Activated CD4-positive, alpha-beta T cell treated with anti-CD3 and anti-CD28 coated beads, Interleukin-10, Interleukin-2, amounts not matched to agents 100 ng/mL and 50 ng/mL, durations not matched to agents 16 hours and 8 hours (primary cell): ENCODE measurements around the gene HHATL.

Experiments
- DNase-seq: peaks from one replicate; pipeline ENCODE4 v3.0.0-alpha.2; 2020

Gene HHATL

GRCh38 chr3:42683875-42684598 is 18.6 kb downstream of the HHATL start:
- DNase-seq: peak; percentile 77

DNA sequence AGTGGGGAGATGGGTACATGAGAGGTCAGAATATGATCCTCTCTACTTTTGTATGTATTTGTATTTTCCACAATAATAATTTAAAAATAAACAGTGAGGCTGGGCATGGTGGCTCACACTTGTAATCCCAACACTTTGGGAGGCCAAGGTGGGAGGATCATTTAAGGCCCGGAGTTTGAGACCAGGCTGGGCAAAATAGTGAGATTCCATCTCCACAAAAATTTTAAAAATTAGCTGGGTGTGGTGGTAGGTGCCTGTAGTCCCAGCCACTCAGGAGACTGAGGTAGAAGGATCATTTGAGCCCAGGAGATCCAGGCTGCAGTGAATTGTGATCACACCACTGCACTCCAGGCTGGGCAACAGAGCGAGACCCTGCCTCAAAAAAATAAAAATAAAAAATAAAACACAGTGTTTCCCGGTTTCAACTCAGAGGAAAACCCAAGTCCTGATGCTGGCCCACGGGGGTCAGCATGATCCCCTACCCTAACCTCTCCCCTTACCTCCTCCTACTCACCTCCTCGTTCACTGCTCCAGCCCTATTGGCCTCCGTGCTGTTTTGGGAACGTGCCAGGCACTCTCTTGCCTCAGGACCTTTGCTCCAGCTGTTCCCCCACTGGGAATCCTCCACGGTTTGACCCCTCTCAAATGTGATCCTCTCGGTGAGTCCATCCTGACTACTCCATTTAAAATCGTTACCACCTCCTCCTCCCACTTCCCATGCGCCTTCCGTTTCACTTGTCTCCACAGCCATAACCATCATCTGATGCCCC is 20.1 kb downstream of the HHATL start:
- no peak for DNase-seq

- DNase-seq: no peak
Observed at GRCh38 chr3:42681361-42682038, 21.1 kb downstream of the HHATL start.

DNA sequence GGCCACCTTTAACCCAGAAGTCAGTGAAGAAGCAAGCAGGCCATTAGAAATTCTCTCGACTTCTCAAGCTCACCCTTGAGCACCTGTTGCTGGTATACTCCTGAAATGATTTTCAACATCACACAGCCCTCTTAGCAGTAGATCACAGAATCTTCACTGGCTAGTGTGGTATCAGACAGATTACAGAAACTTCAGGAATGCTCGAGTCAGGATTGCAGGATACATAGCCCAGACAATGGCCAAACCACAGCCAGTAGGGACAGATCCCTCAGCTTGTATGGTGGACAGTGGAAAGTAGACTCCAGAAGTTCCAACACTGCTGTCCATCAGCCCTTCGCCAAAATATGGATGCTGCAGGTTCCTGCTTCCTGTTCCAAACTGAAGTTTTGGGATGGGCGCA is 21.8 kb downstream of the HHATL start:
- DNase-seq: no peak

DNA sequence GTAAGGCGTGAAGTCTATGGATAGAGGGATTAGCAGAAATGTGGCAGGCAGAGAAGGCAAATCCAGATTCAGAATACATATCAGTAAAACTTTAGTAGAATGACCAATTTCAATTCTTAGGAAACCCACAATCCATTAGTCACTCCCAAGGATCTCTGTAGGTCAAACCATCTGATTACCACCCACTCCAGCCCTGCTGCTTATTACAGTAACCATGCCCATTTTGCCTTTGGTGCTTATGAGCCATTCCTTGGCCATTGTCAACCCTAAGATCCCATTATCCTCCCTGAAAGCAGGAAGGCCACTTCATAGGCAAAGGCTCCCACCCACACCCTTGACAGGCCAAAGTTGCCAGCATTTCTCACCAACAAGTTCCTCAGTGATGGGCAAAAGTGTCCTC is 22.3 kb downstream of the HHATL start:
- DNase-seq: no peak

- DNase-seq: no peak
Observed at GRCh38 chr3:42678447-42678846, 24.2 kb downstream of the HHATL start.

DNA sequence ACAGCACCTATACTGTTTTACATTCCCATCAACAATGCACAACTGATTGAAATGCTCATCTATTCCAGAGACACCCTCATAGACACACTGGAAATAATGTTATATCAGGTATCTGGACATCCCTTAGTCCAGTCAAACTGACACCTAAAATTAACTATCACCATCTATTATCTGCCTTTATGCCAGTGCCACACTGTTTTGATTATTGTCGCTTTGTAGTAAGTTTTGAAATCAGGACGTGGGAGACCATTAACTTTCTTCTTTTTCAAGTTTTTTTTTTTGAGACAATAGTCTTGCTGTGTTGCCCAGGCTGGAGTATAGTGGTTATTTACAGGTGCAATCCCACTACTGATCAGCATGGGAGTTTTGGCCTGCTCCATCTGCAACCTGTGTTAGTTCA is 26.7 kb downstream of the HHATL start:
- no peak for DNase-seq

DNA sequence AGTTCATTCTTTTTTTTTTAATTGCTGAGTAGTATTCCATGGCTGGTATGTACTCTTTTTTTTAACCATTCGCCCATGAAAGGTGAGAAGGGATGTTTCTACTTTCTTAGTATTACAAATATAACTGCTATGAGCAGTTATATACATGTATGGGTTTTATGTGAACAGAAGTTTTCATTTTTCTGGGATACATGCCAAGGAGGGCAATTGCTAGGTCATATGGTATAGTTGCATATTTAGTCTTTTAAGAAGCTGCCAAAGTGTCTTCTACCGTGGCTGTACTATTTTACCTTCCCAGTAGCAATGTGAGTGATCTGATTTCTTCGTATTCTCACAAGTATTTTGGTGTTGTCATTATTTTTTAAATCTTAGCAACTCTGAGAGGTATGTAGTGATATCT is 28.5 kb downstream of the HHATL start:
- DNase-seq: no peak

DNA sequence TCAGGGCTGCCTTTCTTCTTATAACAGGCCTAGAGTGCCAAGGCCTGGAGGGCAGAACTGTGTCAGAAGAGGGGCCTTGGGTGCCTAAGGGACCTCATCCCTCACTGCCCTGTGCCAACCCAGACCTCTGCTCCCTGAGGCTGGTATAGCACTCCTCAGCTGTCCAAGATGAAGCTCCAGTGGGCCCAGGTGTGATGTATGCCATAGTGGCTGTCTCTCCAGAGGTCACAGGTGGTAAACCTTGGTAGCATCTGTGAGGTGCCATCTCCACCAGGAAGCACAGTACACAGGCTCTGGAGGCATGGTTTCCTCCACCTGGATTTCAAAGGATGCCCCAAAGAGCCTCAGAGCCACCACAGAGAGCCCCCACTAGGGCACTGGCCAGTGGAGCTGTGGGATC is 29.5 kb downstream of the HHATL start:
- no peak for DNase-seq

DNA sequence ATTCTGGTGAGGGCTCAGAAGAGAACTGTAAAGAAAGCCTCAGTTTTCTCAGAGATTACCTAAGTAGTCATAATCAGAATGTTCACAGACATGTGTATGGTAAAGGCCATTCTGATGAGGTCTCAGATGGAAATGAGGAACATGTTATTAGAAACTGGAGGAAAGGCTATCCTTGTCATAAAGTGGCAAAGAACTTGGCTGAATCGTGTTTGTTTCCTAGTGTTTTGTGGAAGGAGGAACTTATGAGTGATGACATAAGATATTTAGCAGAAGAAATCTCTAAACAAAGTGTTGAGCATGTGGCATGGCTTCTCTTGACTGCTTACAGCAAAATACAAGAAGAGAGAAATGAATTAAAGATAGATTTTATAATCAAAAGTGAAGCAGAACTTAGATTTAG is 30.1 kb downstream of the HHATL start:
- no peak for DNase-seq

GRCh38 chr3:42670670-42671069 is 31.9 kb downstream of the HHATL start:
- DNase-seq: no peak

GRCh38 chr3:42670051-42670576 is 32.5 kb downstream of the HHATL start:
- no peak for DNase-seq

- no peak for DNase-seq
Observed at GRCh38 chr3:42668793-42669217, 33.8 kb downstream of the HHATL start.

GRCh38 chr3:42668413-42668760 is 34.2 kb downstream of the HHATL start:
- no peak for DNase-seq

- no peak for DNase-seq
Observed at GRCh38 chr3:42667523-42668412, 34.8 kb downstream of the HHATL start.

DNA sequence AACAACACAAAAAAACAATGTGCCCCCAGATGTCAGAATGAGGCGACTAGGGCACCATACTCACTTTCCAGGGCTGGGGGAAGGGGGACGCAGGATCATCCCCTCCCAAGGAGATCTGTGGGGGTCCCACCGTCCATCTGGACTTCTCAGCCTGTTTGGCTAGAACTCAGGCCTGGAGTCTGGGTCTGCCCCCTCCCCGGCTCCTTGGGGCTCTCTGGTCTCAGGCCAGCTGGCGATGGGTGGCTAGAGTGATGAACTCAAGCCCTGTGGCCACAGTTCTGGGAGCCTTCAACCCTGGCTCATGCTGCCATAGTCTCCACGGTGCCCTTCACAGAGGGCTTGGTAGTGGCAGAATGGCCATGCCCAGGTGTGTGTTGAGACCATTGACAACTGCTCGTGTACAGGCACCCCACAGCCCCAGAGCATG is 35.5 kb downstream of the HHATL start:
- DNase-seq: no peak

GRCh38 chr3:42666577-42666998 is 36.0 kb downstream of the HHATL start:
- no peak for DNase-seq

GRCh38 chr3:42666022-42666421 is 36.6 kb downstream of the HHATL start:
- no peak for DNase-seq

GRCh38 chr3:42665050-42665878 is 37.3 kb downstream of the HHATL start:
- DNase-seq: no peak

- no peak for DNase-seq
Observed at GRCh38 chr3:42664438-42664803, 38.2 kb downstream of the HHATL start.

DNA sequence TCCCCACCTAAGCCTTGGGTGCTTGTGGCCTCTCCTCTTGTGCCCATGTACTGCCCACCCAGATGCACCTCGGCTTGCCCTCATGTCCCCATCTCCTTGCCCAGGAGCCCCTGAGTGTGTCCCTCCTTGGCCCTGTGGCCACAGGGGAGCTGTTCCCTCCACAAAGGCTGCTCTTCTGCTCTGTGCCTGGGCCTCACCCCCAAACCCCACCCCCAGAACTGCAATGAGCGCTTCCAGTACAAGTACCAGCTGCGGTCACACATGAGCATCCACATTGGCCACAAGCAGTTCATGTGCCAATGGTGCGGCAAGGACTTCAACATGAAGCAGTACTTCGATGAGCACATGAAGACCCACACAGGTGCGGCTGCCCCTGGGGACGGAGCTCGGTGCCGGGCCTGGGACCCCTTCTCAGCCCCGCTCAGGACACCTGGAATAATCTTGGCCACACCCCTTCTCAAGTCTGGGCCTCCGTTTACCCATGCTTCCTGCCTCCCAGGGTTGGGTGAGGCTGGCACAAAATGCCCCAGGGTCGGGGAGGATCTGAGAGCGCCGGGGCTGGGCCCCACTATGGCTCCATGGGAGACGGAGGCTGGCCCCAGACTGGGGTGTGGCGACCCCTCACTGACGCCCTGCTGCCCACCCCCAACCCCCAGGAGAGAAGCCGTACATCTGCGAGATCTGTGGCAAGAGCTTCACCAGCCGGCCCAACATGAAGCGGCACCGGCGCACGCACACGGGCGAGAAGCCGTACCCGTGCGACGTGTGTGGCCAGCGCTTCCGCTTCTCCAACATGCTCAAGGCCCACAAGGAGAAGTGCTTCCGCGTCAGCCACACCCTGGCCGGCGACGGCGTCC is 38.8 kb downstream of the HHATL start:
- no peak for DNase-seq
